CD4-positive, CD25-positive, alpha-beta regulatory T cell (primary cell): ENCODE results near the gene STYK1. TPM values are rescaled to one million over a fixed set of nuclear protein-coding genes. Genes with fewer than 3 reads are reported as not detected.
"Not testable (repeated sequence)": the region's sequence is repeated elsewhere in the genome, so short reads cannot be mapped to it uniquely, and the experiment has no call there.

Source experiments
- ATAC-seq, 2 donors: fragments of 150-1000 bp; cut with Tn5 transposase; one replicate each; pipeline ENCODE4 v1.10.0; 2021; ENCODE audit warnings: low read depth in 2 of 2, moderate number of reproducible peaks in 2 of 2, moderate library complexity in 1 of 2
- DNase-seq, 3 donors: peaks; one replicate each; pipeline versions ENCODE4 v3.0.0 to v3.0.0-alpha.2; 2012 to 2022; ENCODE audit warnings: mixed read lengths in 1 of 3
- H3K27ac ChIP-seq: one replicate; pipeline ENCODE4 v1.7.0; 2013; ENCODE audit warnings: mild to moderate bottlenecking, low read length; ENCODE audit not compliant: insufficient read depth, poor library complexity, severe bottlenecking
- H3K27me3 ChIP-seq: one replicate; pipeline ENCODE4 v1.7.0; 2013; ENCODE audit warnings: low read length; ENCODE audit not compliant: control insufficient read depth, insufficient read depth
- H3K36me3 ChIP-seq: one replicate; pipeline ENCODE4 v1.7.0; 2013; ENCODE audit warnings: mild to moderate bottlenecking, low read length, moderate library complexity; ENCODE audit not compliant: control insufficient read depth, insufficient read depth
- H3K4me1 ChIP-seq: 2 replicates; pipeline ENCODE4 v1.7.0; 2013; ENCODE audit warnings: mild to moderate bottlenecking, low read length; ENCODE audit not compliant: insufficient read depth, control insufficient read depth, poor library complexity, severe bottlenecking
- H3K4me3 ChIP-seq: one replicate; pipeline ENCODE4 v1.7.0; 2013; ENCODE audit warnings: low read depth, mild to moderate bottlenecking, low read length, moderate library complexity
- H3K9me3 ChIP-seq, 2 experiments: 1 replicate in 1 of 2; 2 replicates in 1 of 2; pipeline ENCODE4 v1.7.0; 2013; ENCODE audit warnings: low read length in 2 of 2, mild to moderate bottlenecking in 1 of 2, moderate library complexity in 1 of 2; ENCODE audit not compliant: control insufficient read depth in 2 of 2
- H3K27ac Mint-ChIP-seq, 3 donors: one replicate each; pipeline ENCODE4 v1.8.0; 2020 to 2022; ENCODE audit warnings: mild to moderate bottlenecking in 3 of 3, mixed read lengths in 3 of 3, moderate library complexity in 2 of 3
- H3K27me3 Mint-ChIP-seq: one replicate; pipeline ENCODE4 v1.8.0; 2022; ENCODE audit warnings: mild to moderate bottlenecking, mixed read lengths
- H3K36me3 Mint-ChIP-seq: one replicate; pipeline ENCODE4 v1.8.0; 2020; ENCODE audit warnings: mixed read lengths
- H3K4me1 Mint-ChIP-seq, 4 donors: one replicate each; pipeline ENCODE4 v1.8.0; 2020 to 2022; ENCODE audit warnings: mixed read lengths in 4 of 4, mild to moderate bottlenecking in 1 of 4
- H3K4me3 Mint-ChIP-seq, 4 donors: one replicate each; pipeline ENCODE4 v1.8.0; 2020 to 2022; ENCODE audit warnings: mild to moderate bottlenecking in 4 of 4, mixed read lengths in 4 of 4, moderate library complexity in 3 of 4
- H3K9me3 Mint-ChIP-seq, 7 donors: one replicate each; pipeline ENCODE4 v1.8.0; 2020 to 2022; ENCODE audit warnings: mixed read lengths in 7 of 7, mild to moderate bottlenecking in 3 of 7, moderate library complexity in 2 of 7
- polyA plus RNA-seq, 4 donors: library from polyadenylated mRNA; unstranded; fragments of 300-500 nt; fragmentation: Illumina TruSeq; gene quantifications; one replicate each; pipeline ENCODE4 v1.2.3, GENCODE V29; 2021
- total RNA-seq: library from RNA; stranded (reverse); gene quantifications from one replicate; pipeline ENCODE4 v1.2.3, GENCODE V29; 2022

The STYK1 gene
- total and polyA plus RNA-seq, 5 donors from 2014 or later = not detected

GRCh38 chr12:10652192-10652591 lies 21.7 kb downstream of the STYK1 start:
- Mint-ChIP-seq H3K9me3 (peaks cover 2 to 14% (median 3%) of the 10 kb centered on the region in 7 donors), H3K27ac (no peak overlapping the region), H3K4me3 (no peak overlapping the region), H3K4me1 (no peaks in the 10 kb centered on the region), H3K27me3 (peaks cover 33% of the 10 kb centered on the region), H3K36me3 (no peaks in the 10 kb centered on the region)
- no peaks in the 10 kb centered on the region for H3K27me3 ChIP-seq
- no peak overlapping the region for H3K4me3 ChIP-seq
- no peaks in the 10 kb centered on the region for H3K36me3 ChIP-seq
- DNase-seq = no peak
- H3K27ac ChIP-seq = no peak overlapping the region
- no peaks in the 10 kb centered on the region for H3K4me1 ChIP-seq
- no peaks in the 10 kb centered on the region for H3K9me3 ChIP-seq
- no peak for ATAC-seq

GRCh38 chr12:10646576-10646975 lies 27.3 kb downstream of the STYK1 start:
- peaks cover 0 to 29% (median 13%) of the 10 kb centered on the region in 7 donors for H3K9me3 Mint-ChIP-seq
- not testable (repeated sequence) for ATAC-seq, H3K36me3 ChIP-seq, H3K4me3 Mint-ChIP-seq, H3K27ac Mint-ChIP-seq, DNase-seq, H3K4me1 ChIP-seq, H3K4me3 ChIP-seq, H3K27ac ChIP-seq, H3K27me3 ChIP-seq, H3K4me1 Mint-ChIP-seq, H3K36me3 Mint-ChIP-seq, H3K27me3 Mint-ChIP-seq
- peaks cover 10 to 16% of the 10 kb centered on the region in 2 experiments for H3K9me3 ChIP-seq

- no peaks in the 10 kb centered on the region for H3K4me1 ChIP-seq
- H3K9me3 Mint-ChIP-seq = peaks cover 0 to 29% (median 13%) of the 10 kb centered on the region in 7 donors
- H3K27me3 ChIP-seq = peaks cover 2% of the 10 kb centered on the region
- no peaks in the 10 kb centered on the region for H3K36me3 ChIP-seq
- peaks cover 8% of the 10 kb centered on the region for H3K27me3 Mint-ChIP-seq
- no peaks in the 10 kb centered on the region for H3K4me1 Mint-ChIP-seq
- ATAC-seq = no peak
- no peak overlapping the region for H3K27ac Mint-ChIP-seq
- H3K4me3 ChIP-seq = no peak overlapping the region
- H3K27ac ChIP-seq = no peak overlapping the region
- no peak for DNase-seq
- peaks cover 10 to 16% of the 10 kb centered on the region in 2 experiments for H3K9me3 ChIP-seq
- no peak overlapping the region for H3K4me3 Mint-ChIP-seq
- H3K36me3 Mint-ChIP-seq = no peaks in the 10 kb centered on the region
Measured at GRCh38 chr12:10645910-10646309, 27.9 kb downstream of the STYK1 start.

- Histone ChIP-seq H3K4me3 (no peak overlapping the region), H3K4me1 (no peaks in the 10 kb centered on the region), H3K36me3 (no peaks in the 10 kb centered on the region), H3K27me3 (peaks cover 5% of the 10 kb centered on the region), H3K27ac (no peak overlapping the region), H3K9me3 (peaks cover 10 to 15% of the 10 kb centered on the region in 2 experiments)
- no peak overlapping the region for H3K4me3 Mint-ChIP-seq
- ATAC-seq (no peak), DNase-seq (no peak)
- peak overlapping the region in 1 of 3 donors; percentile 35 for H3K27ac Mint-ChIP-seq
- peaks cover 0 to 22% (median 10%) of the 10 kb centered on the region in 7 donors for H3K9me3 Mint-ChIP-seq
- H3K36me3 Mint-ChIP-seq = no peaks in the 10 kb centered on the region
- H3K27me3 Mint-ChIP-seq = peaks cover 11% of the 10 kb centered on the region
- H3K4me1 Mint-ChIP-seq = no peaks in the 10 kb centered on the region
Measured at GRCh38 chr12:10641735-10642500, 31.9 kb downstream of the STYK1 start.

GRCh38 chr12:10638728-10639127 lies 35.1 kb downstream of the STYK1 start:
- H3K9me3 Mint-ChIP-seq = no peaks in the 10 kb centered on the region

GRCh38 chr12:10636611-10637010 lies 37.2 kb downstream of the STYK1 start:
- H3K27ac ChIP-seq = no peak overlapping the region
- Mint-ChIP-seq H3K4me3 (no peak overlapping the region), H3K4me1 (no peaks in the 10 kb centered on the region), H3K27me3 (peaks cover 22% of the 10 kb centered on the region), H3K27ac (no peak overlapping the region), H3K36me3 (no peaks in the 10 kb centered on the region), H3K9me3 (no peaks in the 10 kb centered on the region)
- DNase-seq = no peak
- no peaks in the 10 kb centered on the region for H3K36me3 ChIP-seq
- peaks cover 12% of the 10 kb centered on the region for H3K27me3 ChIP-seq
- no peaks in the 10 kb centered on the region for H3K9me3 ChIP-seq
- H3K4me1 ChIP-seq = no peaks in the 10 kb centered on the region
- H3K4me3 ChIP-seq = no peak overlapping the region
- no peak for ATAC-seq

More at GRCh38 chr12:10638728-10639127, 35.1 kb downstream of the STYK1 start:
- Mint-ChIP-seq H3K27ac (no peak overlapping the region), H3K27me3 (peaks cover 19% of the 10 kb centered on the region), H3K4me1 (no peaks in the 10 kb centered on the region), H3K36me3 (no peaks in the 10 kb centered on the region), H3K4me3 (no peak overlapping the region)
- DNase-seq (no peak), ATAC-seq (no peak)
- H3K4me3 ChIP-seq = no peak overlapping the region
- peaks cover 13% of the 10 kb centered on the region for H3K27me3 ChIP-seq
- H3K27ac ChIP-seq = no peak overlapping the region
- no peaks in the 10 kb centered on the region for H3K36me3 ChIP-seq
- H3K9me3 ChIP-seq = no peaks in the 10 kb centered on the region
- H3K4me1 ChIP-seq = no peaks in the 10 kb centered on the region

GRCh38 chr12:10636124-10636523 lies 37.7 kb downstream of the STYK1 start:
- Mint-ChIP-seq H3K9me3 (no peaks in the 10 kb centered on the region), H3K4me1 (no peaks in the 10 kb centered on the region), H3K27me3 (peaks cover 22% of the 10 kb centered on the region), H3K27ac (no peak overlapping the region), H3K4me3 (no peak overlapping the region), H3K36me3 (no peaks in the 10 kb centered on the region)
- Histone ChIP-seq H3K4me3 (no peak overlapping the region), H3K36me3 (no peaks in the 10 kb centered on the region), H3K27me3 (peaks cover 11% of the 10 kb centered on the region), H3K9me3 (no peaks in the 10 kb centered on the region), H3K27ac (no peak overlapping the region), H3K4me1 (no peaks in the 10 kb centered on the region)
- ATAC-seq (no peak), DNase-seq (no peak)

GRCh38 chr12:10635306-10635705 lies 38.5 kb downstream of the STYK1 start:
- Mint-ChIP-seq H3K4me1 (no peaks in the 10 kb centered on the region), H3K27me3 (peaks cover 22% of the 10 kb centered on the region), H3K9me3 (no peaks in the 10 kb centered on the region), H3K4me3 (no peak overlapping the region), H3K27ac (no peak overlapping the region), H3K36me3 (no peaks in the 10 kb centered on the region)
- no peak for DNase-seq
- Histone ChIP-seq H3K27ac (no peak overlapping the region), H3K9me3 (no peaks in the 10 kb centered on the region), H3K36me3 (no peaks in the 10 kb centered on the region), H3K4me3 (no peak overlapping the region), H3K27me3 (peaks cover 11% of the 10 kb centered on the region), H3K4me1 (no peaks in the 10 kb centered on the region)
- ATAC-seq = no peak
